Colon (tissue), 2 donors: ENCODE results near the gene CRYBB2.
"Not testable (repeated sequence)": the region's sequence is repeated elsewhere in the genome, so short reads cannot be mapped to it uniquely, and the experiment has no call there.

ENCODE experiments used
- FAIRE-seq: peaks from 2 replicates; lab custom pipeline; 2012; peaks lifted over from hg19 to GRCh38; lab: Jason Lieb, UNC
- donor health status: control.
- donor health status: control.

The CRYBB2 gene

DNA sequence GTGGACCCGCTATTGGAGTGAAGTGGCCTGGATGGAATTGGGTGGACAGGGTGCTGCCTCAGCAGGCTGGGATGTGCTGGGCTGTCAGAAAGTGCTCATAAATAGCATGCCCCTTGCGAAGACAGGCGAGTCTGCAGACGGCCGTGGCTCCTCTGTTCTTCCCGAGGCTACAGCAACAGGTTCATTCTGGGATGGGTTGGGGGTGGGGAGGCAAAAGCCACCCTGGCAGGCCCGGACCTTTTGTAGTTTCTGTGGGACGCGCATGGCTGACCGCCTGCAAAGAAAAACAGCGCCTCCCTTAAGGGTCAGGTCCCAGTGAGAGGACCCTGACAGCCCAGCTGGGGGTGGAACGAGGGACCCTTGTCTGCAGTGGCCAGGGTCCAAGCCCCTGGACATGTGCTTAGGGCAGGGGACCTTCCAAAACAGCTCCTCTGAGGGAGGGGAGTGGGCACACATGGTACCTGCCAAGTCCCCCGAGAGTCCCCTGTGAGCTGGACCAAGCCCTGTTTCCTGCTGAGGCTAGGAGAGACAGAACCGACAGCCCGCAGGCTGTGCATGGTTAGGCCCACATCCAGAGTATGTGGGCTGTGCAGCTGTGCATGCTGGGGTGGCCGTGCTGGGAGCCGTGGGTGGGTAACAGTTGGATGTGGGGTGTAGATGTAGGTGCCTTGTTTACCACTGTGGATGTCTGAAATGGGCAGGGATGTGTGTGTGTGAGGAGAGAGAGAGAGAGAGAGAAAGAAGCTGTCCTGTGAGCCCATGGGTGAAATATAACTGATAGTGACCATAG is 19.5 kb upstream of the CRYBB2 start, which contains the start of gene CRYBB3:
CRYBB3 (plus strand) TSS at position 128 of the 790 bp plus-strand sequence. CDS start 1,539 bp downstream, outside the sequence.
- no peak for FAIRE-seq

DNA sequence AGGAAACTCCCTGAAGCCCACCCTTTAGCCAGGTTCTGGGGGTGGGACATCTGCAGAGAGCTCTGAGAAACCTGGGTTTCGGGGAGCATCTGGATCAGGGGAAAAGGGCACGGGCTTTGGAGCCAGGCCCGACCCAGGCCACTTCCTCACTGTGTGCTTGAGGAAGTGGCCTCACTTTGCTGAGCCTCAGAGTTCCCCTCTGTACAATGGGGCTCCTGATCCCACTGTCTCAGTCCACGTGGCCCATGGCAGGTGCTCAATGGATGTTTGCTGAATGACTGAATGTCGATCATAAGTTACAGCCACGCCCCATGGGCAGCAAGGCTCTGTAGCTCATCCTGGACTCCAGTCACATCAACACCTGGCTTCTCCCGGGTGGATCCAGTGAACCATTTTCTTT is 18.5 kb upstream of the CRYBB2 start:
- FAIRE-seq: no peak

DNA sequence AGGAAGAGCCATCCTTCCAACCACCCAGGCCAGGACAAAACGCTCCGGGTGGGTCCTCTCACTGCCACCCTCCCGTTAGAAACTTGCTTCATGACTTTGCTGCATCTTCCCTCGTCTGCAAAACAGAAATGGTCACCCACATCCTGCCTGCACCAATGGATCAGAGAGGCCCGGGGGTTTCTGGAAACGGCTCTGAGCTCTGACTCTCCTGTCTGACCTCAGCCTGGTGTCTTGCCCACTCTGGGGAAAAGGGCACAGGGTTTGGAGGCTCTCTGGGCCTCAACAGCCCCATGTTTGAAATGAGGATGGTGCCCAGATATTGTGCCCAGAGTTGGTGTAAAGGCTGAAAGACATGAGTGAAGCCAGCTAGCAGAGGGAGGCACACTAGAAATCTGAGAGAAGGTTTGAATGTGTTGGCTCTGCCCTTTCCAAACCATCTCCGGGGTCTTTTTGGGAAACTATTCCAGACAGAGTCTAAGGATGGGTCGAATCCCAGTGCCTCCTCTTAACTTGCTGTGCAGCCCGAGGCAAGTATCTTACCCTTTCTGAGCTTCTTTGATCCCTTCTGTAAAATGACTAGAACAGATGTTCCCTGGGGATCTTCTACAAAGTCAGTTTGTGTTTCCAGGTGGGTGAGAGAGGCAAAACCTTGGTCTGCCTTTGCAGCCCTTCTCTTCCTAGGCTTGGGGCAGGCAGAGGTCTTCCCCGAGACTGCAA is 17.7 kb upstream of the CRYBB2 start:
- no peak for FAIRE-seq

- no peak for FAIRE-seq
These were observed 17.0 kb upstream of the CRYBB2 start for GRCh38 chr22:25202290-25202921.

- FAIRE-seq: no peak
These were observed 16.4 kb upstream of the CRYBB2 start for GRCh38 chr22:25203082-25203481.

GRCh38 chr22:25204547-25204946 is 14.9 kb upstream of the CRYBB2 start:
- not testable (repeated sequence) for FAIRE-seq

DNA sequence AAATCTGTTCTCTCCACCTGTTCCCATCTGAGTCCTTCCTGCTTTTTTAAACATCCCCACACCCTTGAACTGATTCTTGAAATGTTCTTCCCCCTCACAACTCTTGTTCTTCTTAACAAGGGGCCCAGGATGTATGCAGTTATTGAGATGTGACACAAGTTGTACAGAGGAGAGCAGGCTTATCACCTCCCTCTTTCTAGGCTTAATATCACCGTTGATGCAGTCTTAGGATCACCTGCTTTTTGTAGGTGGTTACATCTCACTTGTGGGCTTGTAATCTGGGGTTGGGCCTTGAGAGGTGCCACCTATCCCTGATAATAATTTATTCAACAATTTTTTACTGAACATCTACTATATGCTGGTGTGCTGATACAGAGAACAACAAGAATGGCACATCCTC is 13.6 kb upstream of the CRYBB2 start:
- no peak for FAIRE-seq

DNA sequence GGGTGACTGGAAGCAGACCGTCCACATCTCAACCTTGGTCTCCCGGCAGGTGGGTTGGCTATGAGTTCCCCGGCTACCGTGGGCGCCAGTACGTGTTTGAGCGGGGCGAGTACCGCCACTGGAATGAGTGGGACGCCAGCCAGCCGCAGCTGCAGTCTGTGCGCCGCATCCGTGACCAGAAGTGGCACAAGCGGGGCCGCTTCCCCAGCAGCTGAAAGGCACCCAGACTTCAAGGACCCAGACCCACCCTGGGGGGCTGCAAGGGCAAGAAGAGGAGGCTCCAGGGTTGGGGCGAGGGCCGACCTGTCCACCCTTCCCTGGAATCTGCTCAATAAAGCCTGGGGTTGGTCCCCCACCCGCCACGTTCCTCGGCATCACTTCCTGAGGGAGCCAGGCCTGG is 12.4 kb upstream of the CRYBB2 start:
- no peak for FAIRE-seq

GRCh38 chr22:25207553-25208157 is 11.8 kb upstream of the CRYBB2 start:
- FAIRE-seq: no peak

DNA sequence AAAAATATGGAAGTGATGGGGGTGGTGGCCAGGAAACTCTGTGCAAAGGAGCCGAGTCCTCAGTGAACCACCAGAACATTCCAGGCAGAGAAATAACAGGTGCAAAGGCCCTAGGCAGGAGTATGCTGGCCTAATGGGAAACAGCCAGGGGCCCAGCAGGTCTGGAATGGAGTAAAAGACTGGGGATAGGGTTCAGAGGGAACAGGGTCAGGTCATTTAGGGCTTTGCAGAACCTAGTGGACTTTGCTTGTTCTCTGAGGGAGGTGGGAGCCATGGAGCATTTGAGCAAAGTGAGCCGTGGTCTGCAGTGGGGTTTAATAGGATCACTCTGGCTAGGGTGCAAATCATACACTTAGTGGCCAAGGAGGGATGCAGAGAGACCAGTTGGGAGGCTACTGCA is 11.1 kb upstream of the CRYBB2 start:
- no peak for FAIRE-seq

- no peak for FAIRE-seq
These were observed 10.5 kb upstream of the CRYBB2 start for GRCh38 chr22:25208743-25209505.

DNA sequence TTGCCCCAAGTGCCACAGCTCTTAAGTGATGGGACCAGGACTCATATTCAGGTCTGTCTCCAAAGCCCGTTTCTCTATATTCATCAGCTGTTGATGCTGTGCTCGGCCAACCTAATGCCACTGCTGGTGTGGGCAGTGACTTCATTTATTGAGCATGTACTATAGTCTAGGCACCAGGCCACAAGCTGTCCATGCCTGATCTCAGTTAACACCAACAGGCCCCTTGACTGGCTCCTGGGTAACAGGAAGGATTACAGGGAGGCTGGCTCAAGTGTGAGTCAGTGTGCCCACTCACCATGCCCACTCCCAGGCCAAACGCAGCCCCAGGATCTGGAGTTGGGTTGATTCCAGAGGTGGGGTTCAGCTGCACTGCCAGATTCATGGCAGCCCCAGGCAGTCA is 8.6 kb upstream of the CRYBB2 start:
- no peak for FAIRE-seq

GRCh38 chr22:25212337-25212736 is 7.1 kb upstream of the CRYBB2 start:
- no peak for FAIRE-seq

DNA sequence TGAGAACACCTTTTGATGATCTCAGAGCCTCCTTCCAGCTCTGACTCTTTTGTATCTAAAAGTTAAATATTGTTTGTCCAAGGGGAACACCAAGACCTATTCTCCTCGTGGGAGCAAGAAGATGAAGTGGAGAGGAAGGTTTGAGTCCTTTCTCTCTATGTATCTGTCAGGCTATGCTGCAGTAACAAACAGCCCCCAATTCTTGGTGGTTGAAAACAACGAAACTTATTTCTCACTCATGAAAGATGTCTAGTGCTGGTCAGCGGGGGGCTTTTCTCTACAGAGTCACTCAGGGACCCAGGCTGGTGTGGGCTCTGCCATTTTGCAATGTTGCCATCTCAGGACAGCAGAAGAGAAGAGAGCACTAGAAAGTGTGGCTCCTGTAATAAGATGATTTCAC is 6.2 kb upstream of the CRYBB2 start:
- no peak for FAIRE-seq

DNA sequence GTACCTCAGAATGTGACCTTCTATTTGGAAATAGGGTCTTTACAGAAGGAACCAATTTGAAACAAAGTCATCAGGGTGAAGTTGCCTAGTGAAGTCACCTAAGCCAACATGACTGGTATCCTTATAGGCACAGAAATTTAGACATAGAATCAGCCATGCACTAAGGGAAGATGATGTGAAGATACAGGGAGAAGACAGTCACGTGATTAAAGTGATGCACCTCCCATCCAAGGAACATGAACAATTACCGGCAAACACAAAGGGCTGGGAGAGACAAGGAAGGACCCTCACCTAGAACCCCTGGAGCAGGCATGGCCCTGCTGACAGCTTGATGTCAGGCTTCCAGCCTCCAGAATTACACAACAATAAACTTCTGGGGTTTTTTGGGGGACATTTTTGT is 3.2 kb upstream of the CRYBB2 start:
- no peak for FAIRE-seq

GRCh38 chr22:25219948-25220442 is 556 bp downstream of the CRYBB2 start:
- FAIRE-seq: no peak

DNA sequence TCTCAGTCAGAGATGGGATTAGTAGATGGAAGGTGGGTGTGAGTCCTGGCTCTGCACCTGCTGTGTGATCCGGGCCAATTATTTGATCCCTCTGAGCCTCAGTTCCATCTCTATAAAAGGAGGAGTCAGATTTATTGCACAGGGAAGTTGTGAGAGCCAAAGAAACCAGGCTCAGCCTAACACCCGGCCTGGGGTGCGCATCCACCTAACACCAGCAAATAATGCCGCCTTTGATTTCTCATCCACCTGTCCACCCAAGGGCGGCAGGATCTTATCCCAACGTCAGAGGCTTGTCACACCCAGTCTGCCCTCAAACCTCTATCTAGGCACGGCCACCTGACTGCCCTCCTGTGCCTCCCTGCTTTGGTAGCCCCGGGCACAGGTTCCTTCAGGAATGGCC is 2.4 kb downstream of the CRYBB2 start:
- FAIRE-seq: no peak

DNA sequence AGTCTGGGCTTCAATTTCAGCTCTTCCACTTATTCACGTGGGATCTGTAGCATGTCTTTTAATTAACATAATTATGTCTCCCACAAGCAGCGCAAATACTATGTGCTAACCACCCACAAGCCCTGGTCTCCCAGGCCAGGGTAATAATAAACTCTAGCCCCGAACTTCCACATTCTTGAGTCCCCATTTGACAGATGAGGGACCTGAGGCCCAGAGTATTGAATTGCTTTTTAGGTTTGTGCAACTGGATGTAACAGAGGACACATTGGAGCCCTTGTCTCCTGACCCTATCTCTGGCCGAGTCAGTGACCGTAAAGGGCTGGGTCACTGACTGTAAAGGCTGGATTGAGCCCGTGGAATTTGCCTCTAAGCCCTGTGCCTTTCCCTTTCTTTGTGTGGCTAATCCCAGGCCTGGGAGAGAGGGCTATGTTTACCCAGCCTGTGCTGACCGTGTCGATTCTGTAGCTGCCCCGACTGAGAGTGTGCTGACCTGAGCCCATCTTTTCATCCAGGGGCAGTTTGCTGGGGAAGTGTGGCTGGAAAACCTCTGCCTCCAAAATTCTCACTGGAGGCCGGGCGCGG is 3.9 kb downstream of the CRYBB2 start:
- no peak for FAIRE-seq

DNA sequence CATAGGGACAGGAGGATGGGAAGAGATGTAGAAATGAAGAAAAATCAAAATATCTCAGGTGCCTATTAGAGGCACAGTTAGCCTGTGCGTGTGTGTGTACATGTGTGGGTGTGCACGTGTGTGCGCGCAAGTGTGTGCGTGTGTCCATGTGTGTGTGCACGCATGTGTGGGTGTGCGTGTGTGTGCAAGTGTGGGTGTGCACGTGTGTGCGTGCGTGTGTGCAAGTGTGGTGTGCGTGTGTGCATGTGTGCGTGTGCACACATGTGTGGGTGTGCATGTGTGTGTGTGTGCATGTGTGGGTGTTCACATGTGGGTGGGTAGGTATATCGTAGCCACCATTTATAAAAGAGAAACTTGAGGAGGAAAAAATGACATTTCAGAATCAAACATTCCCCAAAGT is 9.4 kb downstream of the CRYBB2 start:
- no peak for FAIRE-seq

GRCh38 chr22:25230760-25231159 is 11.3 kb downstream of the CRYBB2 start:
- FAIRE-seq: not testable (repeated sequence)

DNA sequence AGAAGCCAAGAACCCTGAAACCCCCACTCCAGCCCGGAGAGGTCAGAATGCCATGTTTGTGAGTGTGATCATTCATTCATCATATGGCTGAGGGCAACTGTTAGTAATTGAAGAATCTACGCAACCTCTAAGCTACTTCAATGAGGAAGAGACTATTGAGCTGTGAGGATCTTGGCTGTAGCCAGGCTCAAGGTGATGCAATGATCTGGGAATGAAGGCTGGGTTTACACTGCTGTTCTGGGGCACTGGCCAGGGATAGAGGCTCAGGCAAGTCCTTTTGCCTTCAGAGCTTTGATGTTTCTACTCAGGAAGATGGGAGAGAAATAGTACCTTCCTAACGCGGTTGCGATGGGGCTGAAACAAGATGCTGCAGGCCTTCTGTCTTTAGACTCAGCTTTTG is 12.9 kb downstream of the CRYBB2 start:
- FAIRE-seq: no peak
